K562 (cell line): ENCODE measurements around the gene IPO9. TPM values are rescaled to one million over a fixed set of nuclear protein-coding genes. Genes with fewer than 3 reads are reported as not detected.

Experiments
- ATAC-seq: fragments of 200-7000 bp; cut with Tn5 transposase; 3 replicates; pipeline ENCODE4 v1.9.1; 2020; ENCODE audit warnings: moderate library complexity
- BruUV-seq: library from RNA; stranded (reverse); fragments of 400-500 nt; replicated peaks from 2 replicates; lab custom pipeline; 2021; lab: Mats Ljungman, UMichigan
- CTCF ChIA-PET: fragments of 300-600 bp; formaldehyde crosslinking; extraction: SDS; loops from one replicate; lab custom pipeline; 2021; ENCODE audit warnings: low intra/inter-chr PET ratio; lab: Yijun Ruan, JAX
- POLR2A ChIA-PET: fragments of 300-600, 350-650 bp; sonication (Branson Sonifier 250); formaldehyde crosslinking; extraction: SDS; loops from one replicate; lab custom pipeline; 2021; ENCODE audit warnings: antibody characterized with exemption, inconsistent platforms; lab: Yijun Ruan, JAX
- DNase-seq, 4 experiments: peaks; one replicate each; pipeline versions ENCODE4 v3.0.0 to v3.0.0-alpha.2; 2011 to 2018; ENCODE audit warnings: low spot score in 3 of 4, mixed read lengths in 3 of 4; ENCODE audit errors: extremely low read depth in 1 of 4
- FAIRE-seq: peaks from 2 replicates; lab custom pipeline; 2011; peaks lifted over from hg19 to GRCh38; lab: Jason Lieb, UNC
- H2AFZ ChIP-seq: 2 replicates; pipeline ENCODE4 v1.6.0; 2011; ENCODE audit warnings: low read depth, low read length, control low read depth, inconsistent platforms
- H3K27ac ChIP-seq: fragments of 200-600 bp; 3 replicates; pipeline ENCODE4 v1.8.0; 2011; ENCODE audit warnings: low read depth, mild to moderate bottlenecking, control low read depth, inconsistent platforms, low read length, moderate library complexity, mixed read lengths; ENCODE audit errors: extremely low read depth
- H3K27me3 ChIP-seq, 2 experiments: fragments of 300-600 bp in 1 of 2; 2 replicates in 1 of 2; 3 replicates in 1 of 2; pipeline versions ENCODE4 v1.6.0 to v1.8.0; 2011; ENCODE audit warnings: inconsistent platforms in 2 of 2, low read length in 2 of 2, mild to moderate bottlenecking in 1 of 2, mixed read lengths in 1 of 2, moderate library complexity in 1 of 2; ENCODE audit not compliant: control insufficient read depth in 2 of 2, insufficient read depth in 2 of 2
- H3K36me3 ChIP-seq: fragments of 300-600 bp; 3 replicates; pipeline ENCODE4 v1.8.0; 2011; ENCODE audit warnings: mild to moderate bottlenecking, low read length, inconsistent platforms; ENCODE audit not compliant: control insufficient read depth, insufficient read depth
- H3K4me1 ChIP-seq, 2 experiments: fragments of 200-600 bp in 1 of 2; replicated peaks in 1 of 2; 2 replicates in 1 of 2; 3 replicates in 1 of 2; pipeline versions ENCODE4 v1.5.1 to v1.8.0; 2011; ENCODE audit warnings: inconsistent platforms in 2 of 2, low read length in 2 of 2, mild to moderate bottlenecking in 1 of 2, mixed read lengths in 1 of 2, moderate library complexity in 1 of 2; ENCODE audit not compliant: control insufficient read depth in 2 of 2, insufficient read depth in 2 of 2
- H3K4me2 ChIP-seq: 2 replicates; pipeline ENCODE4 v1.6.1; 2011; ENCODE audit warnings: low read length, control low read depth, inconsistent platforms, mixed read lengths; ENCODE audit not compliant: insufficient read depth
- H3K4me3 ChIP-seq: fragments of 200-600 bp; sonication (generic), shearing (Covaris generic); 2 replicates; pipeline ENCODE4 v1.5.1; 2016; ENCODE audit warnings: control low read depth, inconsistent platforms
- H3K79me2 ChIP-seq: fragments of 200-600 bp; 3 replicates; pipeline ENCODE4 v1.8.0; 2011; ENCODE audit warnings: low read length, inconsistent platforms; ENCODE audit not compliant: control insufficient read depth, insufficient read depth
- H3K9ac ChIP-seq, 2 experiments: 2 replicates each; pipeline versions ENCODE4 v1.6.0 to v1.6.1; 2011; ENCODE audit warnings: low read depth in 2 of 2, low read length in 2 of 2, control low read depth in 1 of 2, inconsistent platforms in 1 of 2, mild to moderate bottlenecking in 1 of 2, mixed read lengths in 1 of 2; ENCODE audit not compliant: insufficient read depth in 1 of 2
- H3K9me1 ChIP-seq: one replicate; pipeline ENCODE4 v1.6.0; 2011; ENCODE audit warnings: inconsistent platforms, mild to moderate bottlenecking, low read length, moderate library complexity; ENCODE audit not compliant: control insufficient read depth, insufficient read depth
- H3K9me3 ChIP-seq: replicated peaks from 2 replicates; pipeline ENCODE4 v1.5.1; 2011; ENCODE audit warnings: low read depth, low read length, inconsistent platforms; ENCODE audit not compliant: control insufficient read depth, insufficient read depth
- H4K20me1 ChIP-seq: replicated peaks from 2 replicates; pipeline ENCODE4 v1.6.1; 2011; ENCODE audit warnings: low read length, inconsistent platforms, mixed read lengths; ENCODE audit not compliant: control insufficient read depth, insufficient read depth
- KAT7 ChIP-seq: sonication (generic); formaldehyde crosslinking; IDR thresholded peaks from 2 replicates; pipeline ENCODE4 v1.8.0; 2022; ENCODE audit warnings: missing genetic modification reagents, mild to moderate bottlenecking, borderline replicate concordance
- PYGO2 ChIP-seq: fragments of 450-650 bp; IDR thresholded peaks from 2 replicates; pipeline ENCODE4 v1.6.1; 2016; ENCODE audit warnings: mild to moderate bottlenecking, missing genetic modification characterization, moderate library complexity, missing compliant biosample characterization
- THRB ChIP-seq: fragments of 450-650 bp; formaldehyde crosslinking; conservative IDR thresholded peaks from 2 replicates; pipeline ENCODE4 v1.4.0; 2022; ENCODE audit warnings: mild to moderate bottlenecking, missing genetic modification characterization
- ZBTB11 ChIP-seq, 3 experiments: fragments of 200-800 bp in 1 of 3; fragments of 250-450 bp in 1 of 3; fragments of 450-650 bp in 1 of 3; sonication (Bioruptor Pico) in 1 of 3; sonication (Bioruptor generic) in 1 of 3; formaldehyde crosslinking in 1 of 3; IDR thresholded peaks; 2 replicates each; pipeline versions ENCODE4 v1.6.1 to v1.8.0; 2016 to 2022; ENCODE audit warnings: mild to moderate bottlenecking in 2 of 3, missing genetic modification characterization in 2 of 3, missing compliant biosample characterization in 1 of 3, moderate library complexity in 1 of 3
- ZMIZ1 ChIP-seq, 2 experiments: fragments of 150-350 bp in 1 of 2; IDR thresholded peaks; 2 replicates each; pipeline ENCODE4 v1.6.1; 2012 to 2016; ENCODE audit warnings: low read depth in 2 of 2, low read length in 2 of 2, mild to moderate bottlenecking in 1 of 2, moderate library complexity in 1 of 2
- WGBS: fragments of 100-300 bp; shearing (Covaris generic); methylation state at CpG from one replicate; pipeline ENCODE4 v1.1.6; 2016; ENCODE audit warnings: low coverage, mixed read lengths; ENCODE audit not compliant: insufficient coverage; ENCODE audit errors: missing lambda C conversion rate; 5-methylcytosine and 5-hydroxymethylcytosine counted together
- in situ Hi-C: fragments of 300-500 bp; cut with MboI; formaldehyde crosslinking; loops from 4 replicates; pipeline ENCODE4 v1.15.0; 2018; ENCODE audit warnings: inconsistent platforms, mixed read lengths
- intact Hi-C: fragments of 100-400 bp; cut with micrococcal nuclease; formaldehyde crosslinking; loops from 2 replicates; pipeline ENCODE4 v1.14.2; 2022
- polyA plus RNA-seq, 8 experiments: library from polyadenylated mRNA; depleted of rRNA in 4 of 8; stranded (reverse) in 5 of 8; unstranded in 3 of 8; fragments of >200 nt; fragmentation: Nextera tagmentation in 2 of 8; fragmentation: Illumina TruSeq in 1 of 8; extraction: Ambion mirVana in 2 of 8; extraction: Trizol in 1 of 8; gene quantifications; 2 replicates each; pipeline versions ENCODE4 v1.2.1 to v1.2.3, GENCODE V29; 2011 to 2014; ENCODE audit warnings: inconsistent platforms in 1 of 8, missing spikeins in 1 of 8
- total RNA-seq, 7 experiments: library from RNA; depleted of rRNA in 6 of 7; stranded (reverse); fragments of >200 nt in 6 of 7; fragmentation: Illumina TruSeq in 2 of 7; extraction: Trizol in 2 of 7; gene quantifications; 2 replicates each; pipeline versions ENCODE4 v1.2.1 to v1.2.3, GENCODE V29; 2011 to 2021; ENCODE audit warnings: low replicate concordance in 1 of 7

Gene IPO9
- total and polyA plus RNA-seq, 9 of the 15 experiments (the other 6 are each of a cell fraction or from before 2014, with no cell fraction given): 27.9 to 78.6 (median 43.9) TPM

GRCh38 chr1:201834621-201835020, 5.7 kb downstream of the IPO9 start:
- Histone ChIP-seq H4K20me1 (peaks cover 12% of the 10 kb centered on the region), H3K9me1 (no peaks in the 10 kb centered on the region), H3K9me3 (no peaks in the 10 kb centered on the region), H3K4me1 (peaks cover 11 to 30% of the 10 kb centered on the region in 2 experiments; a peak in 4 of 5 replicates), H3K9ac (peak overlapping the region in 1 of 2 experiments; percentile 2; a peak in 1 of 4 replicates), H3K27me3 (no peaks in the 10 kb centered on the region), H3K4me3 (no peak overlapping the region), H3K4me2 (no peak overlapping the region), H2AFZ (no peak overlapping the region), H3K27ac (no peak overlapping the region), H3K36me3 (peaks cover 50% of the 10 kb centered on the region), H3K79me2 (peaks cover 97% of the 10 kb centered on the region)
- in situ Hi-C loops (no loop called here), intact Hi-C loops (no loop called here)
- WGBS: 95% methylated on average over 5 of the region's 5 CpGs
- FAIRE-seq (no peak), ATAC-seq (no peak), DNase-seq (no peak)
- ChIA-PET POLR2A (no interaction called here), CTCF (no interaction called here)
- no TSS peak for BruUV-seq
- TF ChIP-seq KAT7 (CRISPR knock-in tag) (no peak), THRB (CRISPR knock-in tag) (no peak), ZMIZ1 (IDR thresholded peaks at IDR 0.05; ENCODE audit: low read depth in 2 of 2, low read length in 2 of 2) (no peak), PYGO2 (tag) (no peak), ZBTB11 (CRISPR knock-in tag; IDR thresholded peaks at IDR 0.05) (no peak)
